HG03439 (cell line): Measurements from ENCODE around the gene CELA1.
"Not testable (repeated sequence)": the region's sequence is repeated elsewhere in the genome, so short reads cannot be mapped to it uniquely, and the experiment has no call there.

Experiments used
- ATAC-seq: cut with Tn5 transposase; IDR thresholded peaks from one replicate; pipeline ENCODE4 v1.9.1; 2021; ENCODE audit warnings: mild to moderate bottlenecking, moderate library complexity; ENCODE audit not compliant: unreplicated experiment

CELA1 gene

DNA sequence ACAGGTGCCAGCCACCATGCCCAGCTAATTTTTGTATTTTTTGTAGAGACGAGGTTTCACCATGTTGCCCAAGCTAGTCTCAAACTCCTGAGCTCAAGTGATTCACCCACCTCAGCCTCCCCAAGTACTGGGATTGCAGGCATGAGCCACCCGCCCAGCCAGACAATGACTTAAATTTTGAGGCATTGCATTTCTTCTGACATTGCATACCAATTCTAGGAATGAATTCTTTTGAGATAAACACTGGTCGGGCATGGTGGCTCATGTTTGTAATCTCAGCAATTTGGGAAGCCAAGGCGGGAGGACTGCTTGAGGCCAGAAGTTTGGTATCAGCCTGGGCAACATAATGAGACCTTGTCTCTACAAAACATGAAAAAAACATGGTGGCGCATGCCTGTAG, 2.5 kb upstream of the CELA1 start:
- no peak for ATAC-seq

DNA sequence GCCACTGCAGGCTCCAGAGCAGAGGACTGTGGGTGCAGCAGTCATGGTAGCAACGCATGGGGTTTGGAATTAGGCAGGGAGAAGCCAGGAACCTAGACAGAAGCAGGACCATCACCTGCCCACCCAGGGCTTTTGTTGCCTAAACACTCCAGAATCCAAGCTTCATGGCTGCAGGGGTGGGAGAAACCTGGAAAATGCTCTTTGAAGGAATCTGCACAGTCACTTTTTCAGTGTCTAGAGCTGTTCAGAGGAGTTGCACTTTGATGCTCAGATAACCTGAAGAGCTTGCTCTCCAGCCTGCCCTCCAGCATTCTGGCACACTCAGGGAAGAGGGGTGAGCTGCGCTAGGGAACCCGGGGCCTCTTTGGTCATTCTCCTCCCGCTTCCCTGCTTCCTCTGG, 1.6 kb upstream of the CELA1 start:
- no peak for ATAC-seq

DNA sequence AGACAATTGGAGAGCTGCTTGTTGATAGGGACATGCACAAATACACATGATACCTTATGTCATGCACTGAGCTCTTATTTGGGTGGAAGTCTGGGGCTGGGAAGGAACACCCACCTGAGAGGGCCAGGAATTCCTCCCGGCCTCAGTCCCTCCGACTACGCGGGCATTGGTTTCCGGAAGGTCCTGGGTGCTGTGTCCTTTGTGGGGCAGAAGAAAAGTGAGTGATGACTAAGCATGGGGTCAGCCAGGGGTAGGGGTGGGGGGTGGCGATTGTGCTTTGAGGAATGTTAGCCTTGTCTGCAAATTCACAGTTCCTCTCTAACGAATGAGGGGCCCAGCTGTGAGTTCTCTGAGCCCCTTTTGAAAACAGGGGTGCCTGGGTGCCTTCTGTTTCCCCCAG, 798 bp downstream of the CELA1 start:
- no peak for ATAC-seq

DNA sequence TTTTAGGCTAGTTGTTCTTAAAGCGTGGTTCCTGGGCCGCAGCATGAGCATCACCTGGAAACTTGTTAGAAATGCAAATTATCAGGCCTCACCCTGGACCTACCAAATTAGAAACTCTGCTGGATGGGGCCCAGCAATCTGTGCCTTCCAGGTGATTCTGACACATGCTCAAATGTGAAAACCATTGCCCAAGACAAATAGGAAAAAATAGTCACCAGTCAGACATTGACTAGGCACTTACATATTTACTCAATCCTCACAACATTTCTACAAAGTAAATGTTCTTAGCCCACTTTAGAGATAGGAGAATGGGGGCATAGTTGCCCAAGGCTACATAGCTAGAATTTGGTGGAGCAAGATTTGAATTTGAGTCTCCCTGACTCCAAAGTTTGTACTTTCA, 3.3 kb downstream of the CELA1 start:
- no peak for ATAC-seq

DNA sequence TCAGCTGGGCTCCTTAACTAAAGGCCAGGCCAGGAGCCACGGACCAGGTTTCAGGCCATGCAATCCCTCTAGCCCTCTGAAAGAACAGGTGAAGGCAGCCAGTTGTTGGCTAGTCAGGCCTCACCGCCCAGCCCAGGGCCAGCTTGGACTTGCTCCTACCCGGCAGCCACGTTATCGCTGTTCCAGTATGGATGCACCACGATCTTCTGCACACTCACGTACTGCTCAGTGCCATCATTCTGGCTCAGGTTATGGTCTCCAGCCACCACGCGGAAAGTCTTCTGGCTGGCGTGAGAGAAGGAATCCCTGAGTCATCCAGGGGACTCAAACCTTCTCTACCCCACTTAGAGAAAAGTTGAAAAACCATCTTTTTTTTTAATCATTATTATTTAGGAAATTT, 4.1 kb downstream of the CELA1 start:
- no peak for ATAC-seq

DNA sequence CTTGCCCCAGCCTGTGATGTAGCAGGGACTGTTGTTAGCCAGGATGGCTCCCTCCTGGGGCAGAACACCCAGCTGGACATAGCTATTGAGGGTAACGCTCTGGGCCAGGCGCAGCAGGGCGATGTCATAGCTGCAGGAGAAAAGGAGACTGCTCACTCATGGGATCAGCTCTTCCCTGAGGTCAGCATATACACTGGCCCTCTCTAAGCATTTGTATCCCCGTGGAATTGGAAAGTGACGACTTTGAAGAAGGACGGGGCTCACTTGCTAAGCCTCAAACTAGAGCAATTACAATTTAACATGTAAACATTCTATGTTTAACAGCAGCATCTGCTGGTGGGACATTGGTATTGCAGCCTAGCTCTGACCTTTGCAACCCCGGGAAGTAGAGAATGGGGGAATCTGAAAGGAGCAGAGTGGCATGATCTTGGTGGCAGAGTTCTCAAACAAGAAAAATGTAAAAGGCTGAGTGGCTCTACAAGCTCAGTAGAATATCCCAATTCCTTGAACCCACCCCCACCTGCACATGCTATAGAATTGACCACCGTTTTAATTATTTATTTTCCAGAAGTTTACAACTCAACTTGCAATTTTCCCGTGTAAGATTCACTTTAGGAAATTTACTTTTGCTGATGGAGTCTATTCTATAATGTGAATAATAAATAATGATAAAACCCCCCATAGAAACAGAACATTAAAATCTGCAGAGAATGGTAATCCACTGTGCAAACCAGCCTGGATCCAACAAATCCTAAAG, 5.0 kb downstream of the CELA1 start:
- ATAC-seq = no peak

DNA sequence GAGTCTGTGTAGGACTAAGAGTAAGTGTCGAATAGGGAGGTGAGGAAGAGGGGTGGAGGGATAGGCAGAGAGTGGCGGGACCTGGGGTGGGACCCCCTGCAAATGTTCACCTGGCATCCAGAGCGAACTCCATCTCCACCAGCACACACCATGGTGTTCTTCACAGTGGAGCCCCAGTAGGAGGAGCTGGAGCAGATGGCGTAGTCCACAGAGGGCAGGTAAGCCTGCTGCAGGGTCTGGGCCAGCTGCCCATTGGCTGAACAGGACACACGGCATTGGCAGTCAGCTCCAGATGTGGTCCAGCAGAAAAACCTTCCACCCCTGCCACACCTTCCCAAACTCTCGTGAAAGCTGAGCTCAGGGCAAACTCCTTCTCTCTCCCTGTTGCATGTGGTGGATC, 6.7 kb downstream of the CELA1 start:
- no peak for ATAC-seq

DNA sequence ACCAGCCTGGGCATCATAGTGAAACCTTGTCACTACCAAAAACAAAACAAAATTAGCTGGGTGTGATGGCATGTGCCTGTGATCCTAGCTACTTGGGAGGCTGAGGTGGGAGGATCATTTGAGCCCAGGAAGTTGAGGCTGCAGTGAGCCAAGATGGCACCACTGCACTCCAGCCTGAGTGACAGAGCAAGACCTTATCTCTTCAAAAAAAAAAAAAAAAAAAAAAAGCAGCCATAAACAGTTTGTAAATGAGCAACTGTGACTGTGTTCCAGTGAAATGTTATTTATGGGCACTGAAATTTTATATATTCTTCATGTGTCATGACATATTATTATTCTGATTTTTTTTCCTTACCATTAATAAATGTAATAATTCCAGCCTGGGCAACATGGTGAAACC, 9.1 kb downstream of the CELA1 start:
- ATAC-seq = not testable (repeated sequence)

DNA sequence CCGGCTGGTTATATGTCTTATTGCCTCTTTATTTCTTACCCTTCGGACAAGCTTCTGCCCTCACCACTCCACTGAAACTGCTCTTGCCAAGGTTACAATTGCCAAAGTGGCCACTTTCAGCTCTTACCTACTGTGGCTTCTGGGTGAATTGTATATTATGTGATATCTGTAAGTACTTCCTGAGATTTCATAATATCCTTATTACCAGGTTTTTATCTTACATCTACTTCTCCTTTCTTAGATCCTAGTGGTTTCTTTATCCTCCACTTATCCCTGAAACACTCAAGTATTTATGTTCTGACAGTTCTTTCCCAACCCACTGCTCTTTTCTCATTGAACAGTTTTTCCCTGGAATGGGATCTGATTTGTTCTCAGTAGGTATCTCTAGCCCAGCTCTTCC, 10.5 kb downstream of the CELA1 start:
- ATAC-seq = no peak

DNA sequence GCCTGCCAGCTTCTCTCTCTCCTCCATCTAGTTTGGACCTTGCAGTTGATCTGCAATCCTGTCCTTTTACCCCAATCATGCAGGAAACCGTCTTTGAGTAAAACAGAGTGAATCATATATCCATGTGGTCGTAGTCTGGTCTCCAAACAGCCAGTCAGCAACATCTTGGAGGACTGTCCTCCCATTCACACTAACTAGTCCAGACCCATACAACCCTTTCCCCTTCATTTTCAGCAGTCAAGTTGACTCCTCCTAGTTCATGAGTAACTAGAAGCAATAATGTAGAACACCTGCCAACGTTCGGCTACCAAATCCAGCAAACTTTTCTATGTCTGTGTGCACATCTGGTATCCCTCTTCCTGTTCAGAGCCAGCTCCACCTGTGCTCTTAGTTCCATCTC, 11.7 kb downstream of the CELA1 start:
- no peak for ATAC-seq

DNA sequence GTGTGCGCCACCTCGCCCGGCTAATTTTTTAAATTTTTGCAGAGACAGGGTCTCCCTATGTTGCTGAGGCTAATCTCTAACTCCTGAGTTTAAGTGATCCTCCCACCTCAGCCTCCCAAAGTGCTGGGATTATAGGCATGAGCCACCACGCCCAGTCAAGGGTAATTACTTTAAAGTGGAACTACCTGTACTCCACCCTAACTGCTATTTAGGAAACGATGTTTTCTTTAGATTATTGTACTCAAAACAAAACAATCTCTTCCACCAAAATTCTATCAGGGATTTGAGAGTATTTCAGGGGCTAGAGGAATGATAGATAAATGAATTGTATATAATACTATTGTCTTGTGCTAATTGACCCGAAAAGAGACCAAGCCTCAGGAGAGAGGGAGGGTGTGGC, 12.9 kb downstream of the CELA1 start:
- no peak for ATAC-seq

DNA sequence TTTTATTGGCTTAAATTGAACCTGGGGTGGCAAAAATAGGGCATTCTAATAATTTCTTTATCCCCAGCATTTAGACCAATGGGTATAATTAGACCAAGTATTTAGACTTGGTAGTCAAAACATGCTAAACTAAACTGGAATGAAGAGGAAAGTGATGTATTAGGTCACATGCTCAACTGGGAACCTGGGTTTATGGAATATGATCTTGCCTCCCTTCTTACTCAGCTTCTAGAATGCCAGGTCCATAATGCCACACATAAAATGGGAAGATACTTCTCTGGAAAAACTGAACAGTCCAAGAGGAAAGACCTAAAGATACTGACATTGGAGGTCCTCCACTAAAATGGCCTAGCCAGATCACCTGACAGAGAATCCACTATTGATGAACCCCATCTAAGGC, 16.3 kb downstream of the CELA1 start:
- no peak for ATAC-seq

DNA sequence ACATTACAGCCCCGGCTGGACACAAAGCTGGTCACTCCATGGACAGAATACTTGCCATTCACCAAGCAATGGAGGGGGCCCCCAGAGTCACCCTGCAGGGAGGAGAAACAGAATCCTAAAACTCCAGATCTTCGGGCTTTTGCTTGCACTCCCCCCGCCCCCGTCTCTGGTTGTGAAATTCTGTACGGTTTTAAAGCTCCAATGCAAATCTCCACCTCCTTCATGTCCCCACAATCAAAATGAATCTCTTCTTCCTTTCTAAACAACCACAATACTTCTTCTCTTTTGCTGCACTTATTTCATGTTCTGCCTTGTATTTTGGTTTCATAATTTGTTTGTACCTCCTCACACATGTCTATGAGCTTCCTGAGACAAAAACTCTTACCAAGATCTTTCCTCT, 16.7 kb downstream of the CELA1 start:
- ATAC-seq = no peak

DNA sequence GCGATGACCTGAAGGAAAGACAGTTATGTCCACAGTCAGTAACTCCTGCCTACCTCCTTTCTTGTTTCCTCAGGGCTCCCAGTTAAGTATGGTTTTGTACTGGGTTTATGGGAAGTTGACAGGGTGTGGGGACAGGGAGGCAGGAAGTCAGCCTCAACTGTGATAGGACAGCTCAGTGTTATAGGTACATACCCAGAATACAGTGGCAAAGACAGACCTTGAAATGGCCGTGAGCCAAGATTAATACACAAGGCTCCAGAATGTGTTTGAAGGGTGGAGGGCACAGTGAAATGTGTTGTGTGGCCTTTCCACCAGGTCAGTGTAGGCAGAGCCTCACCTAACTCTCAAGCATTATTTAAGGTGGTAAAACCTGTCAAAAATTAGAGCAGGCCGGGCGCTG, 17.9 kb downstream of the CELA1 start:
- no peak for ATAC-seq

DNA sequence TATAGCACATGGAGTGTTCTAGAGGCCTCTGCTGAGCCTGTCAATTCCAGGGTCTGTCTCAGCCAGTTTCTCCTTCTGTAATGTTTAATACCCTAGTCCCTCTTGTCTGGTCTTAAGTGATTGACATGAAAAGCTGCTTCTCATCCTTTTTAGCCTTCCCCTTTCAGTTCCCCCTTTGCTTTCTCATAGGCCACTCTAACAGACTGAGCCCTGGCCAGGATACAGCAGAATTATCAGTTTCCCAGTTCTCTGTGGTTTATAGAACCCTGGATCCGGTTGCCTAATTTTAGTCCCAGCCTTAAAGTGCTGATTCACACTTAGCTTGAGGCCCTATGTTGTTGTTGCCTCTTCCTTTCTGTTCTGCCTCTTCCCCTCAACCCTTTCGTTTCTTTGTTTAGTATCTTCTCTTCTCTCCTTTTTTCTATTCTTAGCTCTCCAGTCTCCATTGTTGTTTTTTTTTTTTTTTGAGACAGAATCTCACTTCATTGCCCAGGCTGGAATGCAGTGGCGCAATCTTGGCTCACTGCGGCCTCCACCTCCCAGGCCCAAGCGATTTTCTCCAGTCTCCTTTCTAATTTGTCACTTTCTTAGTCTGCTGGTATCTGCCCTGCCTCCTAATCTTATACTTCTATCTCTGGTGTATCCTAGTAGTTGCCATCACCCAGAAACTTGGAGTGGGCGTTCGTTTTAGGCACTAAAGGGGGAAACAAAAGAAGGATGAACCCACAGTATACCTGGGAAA, 19.6 kb downstream of the CELA1 start:
- no peak for ATAC-seq

DNA sequence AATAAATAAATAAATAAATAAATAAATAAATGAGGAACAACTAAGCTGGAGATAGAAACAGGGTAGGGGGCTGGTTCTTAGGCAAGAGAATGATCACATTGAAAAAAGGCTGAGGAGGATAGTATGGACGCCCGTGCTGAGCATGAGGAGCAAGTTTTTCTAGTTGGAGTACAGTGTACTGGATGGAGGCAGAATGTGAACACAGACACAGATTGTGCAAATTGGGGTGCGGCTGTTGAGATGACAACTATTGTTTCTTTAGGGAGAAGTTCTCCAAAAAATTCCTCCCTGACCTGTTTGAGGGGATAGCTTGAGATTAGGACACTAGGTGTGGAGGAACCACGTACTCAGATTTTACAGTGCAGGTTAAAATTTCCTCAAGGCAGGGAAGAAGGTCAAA, 21.5 kb downstream of the CELA1 start:
- ATAC-seq = no peak

DNA sequence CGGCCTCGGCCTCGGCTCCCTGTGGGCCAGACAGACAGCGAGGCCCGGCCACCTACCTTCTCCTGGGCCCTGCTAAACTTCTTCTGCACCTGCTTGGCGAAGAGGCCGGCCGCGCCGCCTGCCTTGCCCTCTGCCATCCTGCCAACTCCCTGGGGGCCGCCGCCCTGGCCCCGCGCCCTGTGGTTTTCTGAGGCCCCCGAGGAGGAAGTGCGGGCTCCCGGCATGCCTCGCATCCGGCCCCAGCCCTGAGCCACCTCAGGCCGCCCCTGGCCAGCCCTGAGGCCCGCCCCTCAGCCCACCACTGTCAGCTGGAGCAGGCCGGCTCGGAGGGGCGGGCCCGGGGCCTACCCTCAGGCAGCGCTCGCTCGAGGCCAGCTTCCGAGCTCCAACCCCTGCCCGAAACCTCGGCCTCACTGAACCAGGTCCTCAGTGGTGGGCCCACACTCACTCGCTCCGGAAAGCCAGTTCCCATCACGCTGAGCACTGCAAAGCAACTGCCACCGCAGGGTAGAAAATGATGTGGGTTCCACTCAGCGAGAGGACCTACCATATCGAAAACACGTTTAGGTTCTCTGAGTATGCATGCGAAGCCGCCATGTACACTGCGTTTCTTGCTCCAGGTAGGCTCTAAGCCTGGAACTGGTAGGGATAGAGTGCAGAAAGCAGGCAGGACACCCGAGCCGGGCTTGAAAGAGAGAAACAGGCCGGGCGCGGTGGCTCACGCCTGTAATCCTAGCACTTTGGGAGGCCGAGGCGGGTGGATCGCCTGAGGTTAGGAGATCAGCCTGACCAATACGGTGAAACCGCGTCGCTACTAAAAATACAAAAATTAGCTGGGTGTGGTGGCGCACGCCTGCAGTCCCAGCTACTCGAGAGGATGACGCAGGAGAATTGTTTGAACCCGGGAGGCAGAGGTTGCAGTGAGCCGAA, 22.2 kb downstream of the CELA1 start, which contains the start of gene BIN2:
BIN2 (minus strand) TSS at position 209 of the 930 bp plus-strand sequence; CDS start at position 137, 72 bp downstream.
- peak; percentile 73 for ATAC-seq

DNA sequence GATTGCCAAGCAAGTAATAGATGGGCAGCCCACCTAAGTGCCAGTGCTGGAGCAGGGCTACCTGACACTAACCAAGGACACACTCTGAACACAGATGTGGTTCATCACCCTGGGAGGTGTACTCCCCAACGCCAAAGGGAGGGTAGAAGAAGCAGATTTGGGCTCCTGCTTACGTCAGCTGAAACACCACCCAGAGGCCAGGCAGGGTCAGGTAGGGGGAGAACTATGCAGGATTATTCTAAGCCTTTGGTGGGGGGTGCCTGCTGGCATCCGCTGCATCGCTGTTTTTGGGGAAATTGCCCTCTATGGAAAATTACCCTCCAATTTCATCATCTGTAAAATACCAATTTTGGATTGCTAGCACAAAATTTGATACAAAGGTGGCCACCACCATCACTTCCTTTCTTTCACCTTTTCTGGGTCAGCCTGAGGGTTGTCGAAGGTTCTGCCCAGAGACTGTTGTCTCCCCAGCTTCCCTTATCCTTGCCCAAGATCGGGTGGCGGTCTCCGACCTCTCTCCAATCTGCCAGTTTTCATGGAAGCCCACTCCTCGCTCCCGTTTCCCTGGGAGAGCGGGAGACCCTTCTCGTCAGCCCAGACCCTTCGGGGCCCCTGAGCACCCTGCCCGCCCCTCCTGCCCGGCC, 23.0 kb downstream of the CELA1 start:
- ATAC-seq = no peak

DNA sequence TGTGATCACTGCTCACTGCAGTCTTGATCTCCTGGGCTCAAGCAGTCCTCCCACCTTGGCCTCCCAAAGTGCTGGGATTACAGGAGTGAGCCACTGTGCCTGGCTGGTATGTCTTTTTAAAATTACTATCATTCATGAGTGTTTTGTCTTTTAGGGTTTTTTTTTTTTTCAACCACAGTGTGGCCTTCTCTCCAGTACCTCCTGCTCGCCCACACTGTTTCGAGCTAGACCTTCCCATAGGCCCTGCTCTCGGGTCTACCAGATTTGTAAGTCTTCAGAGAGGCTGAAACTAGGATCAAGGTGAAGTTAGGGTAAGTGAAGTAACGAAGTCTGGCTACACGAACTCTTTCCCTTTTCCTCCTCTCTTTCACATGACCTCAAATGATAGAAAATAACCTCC, 24.0 kb downstream of the CELA1 start:
- ATAC-seq = no peak

DNA sequence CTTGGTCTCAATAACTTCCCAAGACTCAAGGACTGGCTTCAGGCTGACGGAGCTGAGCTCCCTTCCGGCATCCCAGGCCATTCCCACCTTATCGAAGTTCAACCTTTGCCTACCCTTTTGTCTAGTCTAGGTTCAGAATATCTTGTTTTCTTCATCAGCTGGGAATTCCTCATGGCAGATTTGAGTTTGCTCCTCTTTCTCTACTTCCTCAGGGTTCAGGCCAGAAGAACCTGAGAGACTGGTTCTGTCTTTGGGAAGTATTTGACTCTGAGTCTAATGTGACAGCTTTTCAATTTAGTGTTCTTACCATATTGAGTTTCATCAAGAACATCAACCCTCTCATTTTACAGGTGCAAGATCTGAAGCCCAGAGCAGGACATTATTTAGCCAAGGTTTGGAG, 24.6 kb downstream of the CELA1 start:
- no peak for ATAC-seq
